WTC11 (cell line): Measurements from ENCODE around the gene FUT6. TPM values are rescaled to one million over a fixed set of nuclear protein-coding genes. Genes with fewer than 3 reads are reported as not detected.

Experiments
- ATAC-seq: fragments of 200-7000 bp; cut with Tn5 transposase; 2 replicates; pipeline ENCODE4 v1.10.0; 2021; ENCODE audit warnings: mild to moderate bottlenecking, moderate library complexity
- CTCF ChIA-PET: fragments of 300-600 bp; sonication (Branson Sonifier 250); formaldehyde crosslinking; loops from one replicate; lab custom pipeline; 2021; ENCODE audit warnings: antibody characterized with exemption; lab: Charles Lee
- POLR2A ChIA-PET: fragments of 350-600 bp; sonication (Branson Sonifier 250); formaldehyde crosslinking; loops from one replicate; lab custom pipeline; 2021; ENCODE audit warnings: antibody characterized with exemption; lab: Charles Lee
- DNase-seq: peaks from one replicate; pipeline ENCODE4 v3.0.0; 2021; ENCODE audit warnings: low spot score
- H3K27ac Mint-ChIP-seq: 2 replicates; pipeline ENCODE4 v1.8.0; 2021; ENCODE audit warnings: mixed read lengths
- H3K27me3 Mint-ChIP-seq: 2 replicates; pipeline ENCODE4 v1.8.0; 2021; ENCODE audit warnings: low read depth, mild to moderate bottlenecking, moderate library complexity, mixed read lengths
- H3K36me3 Mint-ChIP-seq: 2 replicates; pipeline ENCODE4 v1.8.0; 2021; ENCODE audit warnings: mixed read lengths
- H3K4me1 Mint-ChIP-seq: 2 replicates; pipeline ENCODE4 v1.8.0; 2022; ENCODE audit warnings: mixed read lengths
- H3K4me3 Mint-ChIP-seq: 2 replicates; pipeline ENCODE4 v1.8.0; 2021; ENCODE audit warnings: mild to moderate bottlenecking, moderate library complexity, mixed read lengths
- H3K9me3 Mint-ChIP-seq: 2 replicates; pipeline ENCODE4 v1.8.0; 2021; ENCODE audit warnings: mixed read lengths
- EMX1 ChIP-seq: fragments of 250-450 bp; sonication (Bioruptor Pico); IDR thresholded peaks from 2 replicates; pipeline ENCODE4 v1.8.0; 2021; ENCODE audit warnings: mild to moderate bottlenecking
- ESRRA ChIP-seq: sonication (generic); formaldehyde crosslinking; IDR thresholded peaks from 2 replicates; pipeline ENCODE4 v1.8.1; 2022; ENCODE audit warnings: mild to moderate bottlenecking, missing genetic modification reagents, borderline replicate concordance
- ETV6 ChIP-seq: sonication (generic); formaldehyde crosslinking; IDR thresholded peaks from 2 replicates; pipeline ENCODE4 v1.8.1; 2022; ENCODE audit warnings: mild to moderate bottlenecking, missing genetic modification reagents
- GABPB1 ChIP-seq: sonication (generic); formaldehyde crosslinking; IDR thresholded peaks from 2 replicates; pipeline ENCODE4 v1.8.1; 2023; ENCODE audit warnings: mild to moderate bottlenecking, missing genetic modification reagents
- HMGA2 ChIP-seq: fragments of 250-450 bp; sonication (Bioruptor Pico); IDR thresholded peaks from 2 replicates; pipeline ENCODE4 v1.4.0; 2021; ENCODE audit warnings: mild to moderate bottlenecking, moderate library complexity
- IRF2 ChIP-seq: sonication (generic); formaldehyde crosslinking; IDR thresholded peaks from 2 replicates; pipeline ENCODE4 v1.8.0; 2022; ENCODE audit warnings: low read depth, missing genetic modification reagents, borderline replicate concordance
- NR2C2 ChIP-seq: sonication (generic); formaldehyde crosslinking; IDR thresholded peaks from 2 replicates; pipeline ENCODE4 v1.8.0; 2022; ENCODE audit warnings: mild to moderate bottlenecking, missing genetic modification reagents
- TCF7 ChIP-seq: sonication (generic); formaldehyde crosslinking; IDR thresholded peaks from 2 replicates; pipeline ENCODE4 v1.8.0; 2022; ENCODE audit warnings: mild to moderate bottlenecking, low read depth, missing genetic modification reagents, moderate library complexity
- TP53 ChIP-seq: sonication (generic); formaldehyde crosslinking; IDR thresholded peaks from 2 replicates; pipeline ENCODE4 v1.8.1; 2023; ENCODE audit warnings: mild to moderate bottlenecking, missing genetic modification reagents
- ZNF138 ChIP-seq: sonication (generic); formaldehyde crosslinking; conservative IDR thresholded peaks from 2 replicates; pipeline ENCODE4 v1.8.1; 2022; ENCODE audit warnings: mild to moderate bottlenecking, moderate library complexity, missing genetic modification reagents
- ZNF219 ChIP-seq: sonication (generic); formaldehyde crosslinking; IDR thresholded peaks from 2 replicates; pipeline ENCODE4 v1.8.0; 2023; ENCODE audit warnings: missing genetic modification reagents, mild to moderate bottlenecking, borderline replicate concordance
- total RNA-seq: library from RNA; stranded (reverse); gene quantifications from 3 replicates; pipeline ENCODE4 v1.2.3, GENCODE V29; 2021
- TF ChIP-seq, protein P1 (sequence below): sonication (generic); formaldehyde crosslinking; IDR thresholded peaks from 2 replicates; pipeline ENCODE4 v1.8.1; 2022; ENCODE audit warnings: missing genetic modification reagents, borderline replicate concordance
- TF ChIP-seq, protein P2 (sequence below): fragments of 250-450 bp; sonication (Bioruptor Pico); IDR thresholded peaks from 2 replicates; pipeline ENCODE4 v1.9.0; 2021; ENCODE audit warnings: moderate library complexity, mild to moderate bottlenecking, inconsistent platforms, borderline replicate concordance
- TF ChIP-seq, protein P3 (sequence below): fragments of 250-450 bp; sonication (Bioruptor Pico); IDR thresholded peaks from 2 replicates; pipeline ENCODE4 v1.8.0; 2021; ENCODE audit warnings: mild to moderate bottlenecking
- TF ChIP-seq, protein P4 (sequence below): sonication (generic); formaldehyde crosslinking; IDR thresholded peaks from 2 replicates; pipeline ENCODE4 v1.8.0; 2023; ENCODE audit warnings: missing genetic modification reagents
- TF ChIP-seq, protein P5 (sequence below): sonication (generic); formaldehyde crosslinking; IDR thresholded peaks from 2 replicates; pipeline ENCODE4 v1.8.1; 2023; ENCODE audit warnings: mild to moderate bottlenecking, missing genetic modification reagents, moderate library complexity
- TF ChIP-seq, protein P6 (sequence below): sonication (generic); formaldehyde crosslinking; IDR thresholded peaks from 2 replicates; pipeline ENCODE4 v1.8.1; 2022; ENCODE audit warnings: mild to moderate bottlenecking, missing genetic modification reagents, moderate library complexity, borderline replicate concordance
- TF ChIP-seq, protein P7 (sequence below): sonication (generic); formaldehyde crosslinking; IDR thresholded peaks from 2 replicates; pipeline ENCODE4 v1.8.1; 2023; ENCODE audit warnings: mild to moderate bottlenecking, missing genetic modification reagents
- TF ChIP-seq, protein P8 (sequence below): sonication (generic); formaldehyde crosslinking; IDR thresholded peaks from 2 replicates; pipeline ENCODE4 v1.8.1; 2023; ENCODE audit warnings: mild to moderate bottlenecking, moderate library complexity, missing genetic modification reagents
- TF ChIP-seq, protein P9 (sequence below): fragments of 250-450 bp; sonication (Bioruptor Pico); conservative IDR thresholded peaks from 2 replicates; pipeline ENCODE4 v1.9.0; 2021; ENCODE audit warnings: mild to moderate bottlenecking

FUT6 gene
- total RNA-seq, 1 experiment from 2014 or later: not detected

DNA sequence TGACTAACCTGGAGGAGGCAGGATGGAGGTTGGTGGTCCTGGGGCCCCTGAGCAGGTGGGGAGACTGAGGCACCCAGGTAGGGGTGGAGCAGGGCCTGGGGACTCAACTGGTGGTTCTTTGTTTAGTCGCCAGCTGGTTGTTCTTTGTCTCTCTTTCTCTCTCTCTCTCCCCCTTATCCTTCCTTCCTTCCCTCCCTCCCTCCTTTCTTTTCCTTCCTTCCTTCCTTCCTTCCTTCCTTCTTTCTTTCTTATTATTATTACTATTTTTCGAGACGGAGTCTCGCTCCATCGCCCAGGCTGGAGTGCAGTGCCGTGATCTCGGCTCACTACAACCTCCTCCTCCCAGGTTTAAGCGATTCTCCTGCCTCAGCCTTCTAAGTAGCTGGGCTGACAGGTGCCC lies 41.3 kb downstream of the FUT6 start:
- Mint-ChIP-seq H3K36me3 (no peaks in the 10 kb centered on the region), H3K27me3 (peaks cover 41% of the 10 kb centered on the region), H3K27ac (no peak overlapping the region), H3K4me1 (peaks cover 3% of the 10 kb centered on the region), H3K9me3 (no peaks in the 10 kb centered on the region), H3K4me3 (no peak overlapping the region)
- ATAC-seq (no peak), DNase-seq (no peak)
- ChIA-PET CTCF (interaction anchor here (0.8 kb wide), 1 partner anchor 8 kb away, joined by 3 read pairs; no protein-coding TSS in a partner anchor), POLR2A (no interaction called here)
- no peak for TF ChIP-seq GABPB1
- TF ChIP-seq HMGA2 (CRISPR knock-in tag): no peak
- TF ChIP-seq ETV6 (CRISPR knock-in tag): no peak
- TF ChIP-seq, protein P1, sequence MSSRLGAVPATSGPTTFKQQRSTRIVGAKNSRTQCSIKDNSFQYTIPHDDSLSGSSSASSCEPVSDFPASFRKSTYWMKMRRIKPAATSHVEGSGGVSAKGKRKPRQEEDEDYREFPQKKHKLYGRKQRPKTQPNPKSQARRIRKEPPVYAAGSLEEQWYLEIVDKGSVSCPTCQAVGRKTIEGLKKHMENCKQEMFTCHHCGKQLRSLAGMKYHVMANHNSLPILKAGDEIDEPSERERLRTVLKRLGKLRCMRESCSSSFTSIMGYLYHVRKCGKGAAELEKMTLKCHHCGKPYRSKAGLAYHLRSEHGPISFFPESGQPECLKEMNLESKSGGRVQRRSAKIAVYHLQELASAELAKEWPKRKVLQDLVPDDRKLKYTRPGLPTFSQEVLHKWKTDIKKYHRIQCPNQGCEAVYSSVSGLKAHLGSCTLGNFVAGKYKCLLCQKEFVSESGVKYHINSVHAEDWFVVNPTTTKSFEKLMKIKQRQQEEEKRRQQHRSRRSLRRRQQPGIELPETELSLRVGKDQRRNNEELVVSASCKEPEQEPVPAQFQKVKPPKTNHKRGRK (CRISPR knock-in tag): no peak
- TF ChIP-seq EMX1 (CRISPR knock-in tag): no peak
- TF ChIP-seq ZNF219 (CRISPR knock-in tag): no peak
- TF ChIP-seq, protein P2, sequence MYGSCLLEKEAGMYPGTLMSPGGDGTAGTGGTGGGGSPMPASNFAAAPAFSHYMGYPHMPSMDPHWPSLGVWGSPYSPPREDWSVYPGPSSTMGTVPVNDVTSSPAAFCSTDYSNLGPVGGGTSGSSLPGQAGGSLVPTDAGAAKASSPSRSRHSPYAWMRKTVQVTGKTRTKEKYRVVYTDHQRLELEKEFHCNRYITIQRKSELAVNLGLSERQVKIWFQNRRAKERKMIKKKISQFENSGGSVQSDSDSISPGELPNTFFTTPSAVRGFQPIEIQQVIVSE: no peak
- TF ChIP-seq, protein P3, sequence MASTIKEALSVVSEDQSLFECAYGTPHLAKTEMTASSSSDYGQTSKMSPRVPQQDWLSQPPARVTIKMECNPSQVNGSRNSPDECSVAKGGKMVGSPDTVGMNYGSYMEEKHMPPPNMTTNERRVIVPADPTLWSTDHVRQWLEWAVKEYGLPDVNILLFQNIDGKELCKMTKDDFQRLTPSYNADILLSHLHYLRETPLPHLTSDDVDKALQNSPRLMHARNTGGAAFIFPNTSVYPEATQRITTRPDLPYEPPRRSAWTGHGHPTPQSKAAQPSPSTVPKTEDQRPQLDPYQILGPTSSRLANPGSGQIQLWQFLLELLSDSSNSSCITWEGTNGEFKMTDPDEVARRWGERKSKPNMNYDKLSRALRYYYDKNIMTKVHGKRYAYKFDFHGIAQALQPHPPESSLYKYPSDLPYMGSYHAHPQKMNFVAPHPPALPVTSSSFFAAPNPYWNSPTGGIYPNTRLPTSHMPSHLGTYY: no peak
- TF ChIP-seq TCF7 (CRISPR knock-in tag): no peak
- no peak for TF ChIP-seq ZNF138 (CRISPR knock-in tag)
- TF ChIP-seq, protein P4, sequence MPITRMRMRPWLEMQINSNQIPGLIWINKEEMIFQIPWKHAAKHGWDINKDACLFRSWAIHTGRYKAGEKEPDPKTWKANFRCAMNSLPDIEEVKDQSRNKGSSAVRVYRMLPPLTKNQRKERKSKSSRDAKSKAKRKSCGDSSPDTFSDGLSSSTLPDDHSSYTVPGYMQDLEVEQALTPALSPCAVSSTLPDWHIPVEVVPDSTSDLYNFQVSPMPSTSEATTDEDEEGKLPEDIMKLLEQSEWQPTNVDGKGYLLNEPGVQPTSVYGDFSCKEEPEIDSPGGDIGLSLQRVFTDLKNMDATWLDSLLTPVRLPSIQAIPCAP (CRISPR knock-in tag): no peak
- TF ChIP-seq ESRRA (CRISPR knock-in tag): no peak
- TF ChIP-seq, protein P5, sequence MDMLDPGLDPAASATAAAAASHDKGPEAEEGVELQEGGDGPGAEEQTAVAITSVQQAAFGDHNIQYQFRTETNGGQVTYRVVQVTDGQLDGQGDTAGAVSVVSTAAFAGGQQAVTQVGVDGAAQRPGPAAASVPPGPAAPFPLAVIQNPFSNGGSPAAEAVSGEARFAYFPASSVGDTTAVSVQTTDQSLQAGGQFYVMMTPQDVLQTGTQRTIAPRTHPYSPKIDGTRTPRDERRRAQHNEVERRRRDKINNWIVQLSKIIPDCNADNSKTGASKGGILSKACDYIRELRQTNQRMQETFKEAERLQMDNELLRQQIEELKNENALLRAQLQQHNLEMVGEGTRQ (CRISPR knock-in tag): no peak
- TF ChIP-seq, protein P6, sequence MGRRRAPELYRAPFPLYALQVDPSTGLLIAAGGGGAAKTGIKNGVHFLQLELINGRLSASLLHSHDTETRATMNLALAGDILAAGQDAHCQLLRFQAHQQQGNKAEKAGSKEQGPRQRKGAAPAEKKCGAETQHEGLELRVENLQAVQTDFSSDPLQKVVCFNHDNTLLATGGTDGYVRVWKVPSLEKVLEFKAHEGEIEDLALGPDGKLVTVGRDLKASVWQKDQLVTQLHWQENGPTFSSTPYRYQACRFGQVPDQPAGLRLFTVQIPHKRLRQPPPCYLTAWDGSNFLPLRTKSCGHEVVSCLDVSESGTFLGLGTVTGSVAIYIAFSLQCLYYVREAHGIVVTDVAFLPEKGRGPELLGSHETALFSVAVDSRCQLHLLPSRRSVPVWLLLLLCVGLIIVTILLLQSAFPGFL (CRISPR knock-in tag): no peak
- TF ChIP-seq, protein P7, sequence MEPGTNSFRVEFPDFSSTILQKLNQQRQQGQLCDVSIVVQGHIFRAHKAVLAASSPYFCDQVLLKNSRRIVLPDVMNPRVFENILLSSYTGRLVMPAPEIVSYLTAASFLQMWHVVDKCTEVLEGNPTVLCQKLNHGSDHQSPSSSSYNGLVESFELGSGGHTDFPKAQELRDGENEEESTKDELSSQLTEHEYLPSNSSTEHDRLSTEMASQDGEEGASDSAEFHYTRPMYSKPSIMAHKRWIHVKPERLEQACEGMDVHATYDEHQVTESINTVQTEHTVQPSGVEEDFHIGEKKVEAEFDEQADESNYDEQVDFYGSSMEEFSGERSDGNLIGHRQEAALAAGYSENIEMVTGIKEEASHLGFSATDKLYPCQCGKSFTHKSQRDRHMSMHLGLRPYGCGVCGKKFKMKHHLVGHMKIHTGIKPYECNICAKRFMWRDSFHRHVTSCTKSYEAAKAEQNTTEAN (CRISPR knock-in tag): no peak
- TF ChIP-seq, protein P8, sequence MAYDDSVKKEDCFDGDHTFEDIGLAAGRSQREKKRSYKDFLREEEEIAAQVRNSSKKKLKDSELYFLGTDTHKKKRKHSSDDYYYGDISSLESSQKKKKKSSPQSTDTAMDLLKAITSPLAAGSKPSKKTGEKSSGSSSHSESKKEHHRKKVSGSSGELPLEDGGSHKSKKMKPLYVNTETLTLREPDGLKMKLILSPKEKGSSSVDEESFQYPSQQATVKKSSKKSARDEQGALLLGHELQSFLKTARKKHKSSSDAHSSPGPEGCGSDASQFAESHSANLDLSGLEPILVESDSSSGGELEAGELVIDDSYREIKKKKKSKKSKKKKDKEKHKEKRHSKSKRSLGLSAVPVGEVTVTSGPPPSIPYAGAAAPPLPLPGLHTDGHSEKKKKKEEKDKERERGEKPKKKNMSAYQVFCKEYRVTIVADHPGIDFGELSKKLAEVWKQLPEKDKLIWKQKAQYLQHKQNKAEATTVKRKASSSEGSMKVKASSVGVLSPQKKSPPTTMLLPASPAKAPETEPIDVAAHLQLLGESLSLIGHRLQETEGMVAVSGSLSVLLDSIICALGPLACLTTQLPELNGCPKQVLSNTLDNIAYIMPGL (CRISPR knock-in tag): no peak
- TF ChIP-seq, protein P9, sequence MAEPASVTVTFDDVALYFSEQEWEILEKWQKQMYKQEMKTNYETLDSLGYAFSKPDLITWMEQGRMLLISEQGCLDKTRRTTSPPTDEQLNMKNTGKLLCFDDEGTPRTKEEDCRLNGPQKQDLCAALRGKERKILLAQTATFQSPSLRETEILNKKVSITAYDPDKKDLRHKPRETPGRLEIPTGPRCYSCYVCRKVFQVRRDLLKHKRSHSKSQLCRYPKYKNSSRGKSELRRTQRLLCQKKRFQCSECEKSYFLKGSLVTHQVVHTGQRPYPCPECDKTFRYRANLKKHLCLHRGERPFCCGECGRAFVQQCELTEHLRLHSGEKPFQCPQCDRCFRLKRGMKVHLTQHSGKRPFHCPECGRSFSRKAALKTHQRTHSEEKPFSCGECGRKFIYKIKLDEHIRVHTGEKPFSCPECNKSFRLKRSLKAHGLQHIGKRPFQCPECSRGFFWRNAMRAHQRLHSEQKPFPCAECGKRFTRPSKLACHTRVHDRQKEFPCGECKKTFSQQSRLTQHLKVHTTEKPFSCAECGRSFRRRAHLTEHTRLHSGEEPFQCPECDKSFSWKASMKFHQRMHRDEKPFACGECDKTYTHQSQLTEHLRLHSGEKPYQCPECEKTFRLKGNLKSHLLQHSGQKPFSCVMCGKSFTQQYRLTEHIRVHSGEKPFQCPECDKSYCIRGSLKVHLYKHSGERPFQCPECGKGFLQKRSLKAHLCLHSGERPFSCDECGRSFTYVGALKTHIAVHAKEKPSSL (CRISPR knock-in tag): no peak
- no peak for TF ChIP-seq TP53
- TF ChIP-seq IRF2: no peak
- no peak for TF ChIP-seq NR2C2
